HG02943 (cell line): ENCODE measurements around the gene COL23A1.
"Not testable (repeated sequence)": the region's sequence is repeated elsewhere in the genome, so short reads cannot be mapped to it uniquely, and the experiment has no call there.

Experiments used
- ATAC-seq: cut with Tn5 transposase; IDR thresholded peaks from one replicate; pipeline ENCODE4 v1.9.1; 2021; ENCODE audit warnings: mild to moderate bottlenecking, low read depth, moderate library complexity; ENCODE audit not compliant: unreplicated experiment

The COL23A1 gene

DNA sequence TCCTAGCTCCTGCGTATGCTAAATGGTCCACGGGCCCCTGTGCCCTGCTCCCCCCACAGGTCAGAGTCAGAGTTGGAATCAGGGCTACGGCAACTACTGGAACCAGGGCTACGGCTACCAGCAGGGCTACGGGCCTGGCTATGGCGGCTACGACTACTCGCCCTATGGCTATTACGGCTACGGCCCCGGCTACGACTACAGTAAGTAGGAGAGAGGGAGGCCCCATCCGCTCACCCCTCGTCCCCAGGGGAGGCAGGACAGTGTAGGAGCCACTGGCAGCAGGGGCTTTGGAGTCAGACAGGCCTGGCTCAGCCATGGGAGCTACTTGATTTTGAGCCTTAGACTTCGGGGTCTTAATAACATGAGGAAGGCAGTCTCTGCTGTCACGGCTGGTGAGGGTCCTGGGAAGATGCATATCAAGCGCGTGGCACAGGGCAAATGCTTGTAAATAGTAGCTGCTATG, 380.1 kb downstream of the COL23A1 start:
- ATAC-seq = no peak

GRCh38 chr5:178209334-178210072, 380.7 kb downstream of the COL23A1 start:
- ATAC-seq = no peak

DNA sequence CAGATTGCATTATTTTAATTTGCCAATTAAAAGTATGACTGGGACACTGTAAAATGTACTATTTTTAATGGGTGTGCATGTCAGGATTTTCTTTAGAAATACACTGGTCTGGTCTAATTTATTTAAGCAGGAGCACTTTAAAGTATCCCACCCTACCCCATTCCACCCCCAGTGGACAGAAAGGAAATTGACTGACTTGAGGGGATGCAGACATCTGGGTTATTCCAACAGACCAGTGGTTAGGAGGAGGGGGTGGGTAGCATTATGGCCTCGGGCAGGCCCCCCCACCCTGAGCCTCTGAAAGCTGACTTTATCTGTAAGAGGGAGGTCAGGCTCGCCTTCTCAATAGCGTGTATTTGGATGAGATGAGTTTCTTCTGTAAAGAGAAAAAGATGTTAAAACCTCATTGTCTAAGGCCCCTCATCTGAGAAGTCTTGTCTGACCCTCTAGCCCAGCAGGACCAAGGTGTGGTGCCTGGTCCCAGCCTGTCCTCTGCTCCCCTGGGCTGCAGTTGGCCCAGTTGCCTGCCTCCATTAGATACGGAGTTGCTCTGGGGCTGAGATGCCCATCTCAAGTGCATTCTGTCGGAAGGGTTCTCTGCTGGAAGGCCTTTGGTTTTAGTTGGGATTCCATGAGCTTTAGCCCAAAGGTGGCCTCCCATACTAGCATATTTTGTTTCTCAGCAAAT, 381.5 kb downstream of the COL23A1 start:
- no peak for ATAC-seq

DNA sequence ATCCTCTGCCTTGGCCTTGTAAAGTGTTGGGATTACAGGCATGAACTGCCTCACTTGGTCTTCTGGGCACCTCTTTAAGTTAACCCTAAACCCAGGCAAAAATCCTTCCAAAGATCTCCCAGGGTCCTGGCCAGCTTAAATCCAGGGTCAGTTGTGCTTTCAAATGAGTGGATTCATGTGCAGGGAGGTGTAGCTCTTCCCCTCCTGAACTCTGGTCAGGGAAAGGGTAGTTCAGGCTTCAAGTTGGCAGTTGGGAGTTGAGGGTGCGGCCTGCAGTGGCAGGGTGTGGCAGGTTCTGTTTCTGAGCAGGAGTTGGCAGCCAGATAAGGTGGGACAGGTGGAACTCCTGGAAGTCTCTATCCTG, 382.3 kb downstream of the COL23A1 start:
- no peak for ATAC-seq

DNA sequence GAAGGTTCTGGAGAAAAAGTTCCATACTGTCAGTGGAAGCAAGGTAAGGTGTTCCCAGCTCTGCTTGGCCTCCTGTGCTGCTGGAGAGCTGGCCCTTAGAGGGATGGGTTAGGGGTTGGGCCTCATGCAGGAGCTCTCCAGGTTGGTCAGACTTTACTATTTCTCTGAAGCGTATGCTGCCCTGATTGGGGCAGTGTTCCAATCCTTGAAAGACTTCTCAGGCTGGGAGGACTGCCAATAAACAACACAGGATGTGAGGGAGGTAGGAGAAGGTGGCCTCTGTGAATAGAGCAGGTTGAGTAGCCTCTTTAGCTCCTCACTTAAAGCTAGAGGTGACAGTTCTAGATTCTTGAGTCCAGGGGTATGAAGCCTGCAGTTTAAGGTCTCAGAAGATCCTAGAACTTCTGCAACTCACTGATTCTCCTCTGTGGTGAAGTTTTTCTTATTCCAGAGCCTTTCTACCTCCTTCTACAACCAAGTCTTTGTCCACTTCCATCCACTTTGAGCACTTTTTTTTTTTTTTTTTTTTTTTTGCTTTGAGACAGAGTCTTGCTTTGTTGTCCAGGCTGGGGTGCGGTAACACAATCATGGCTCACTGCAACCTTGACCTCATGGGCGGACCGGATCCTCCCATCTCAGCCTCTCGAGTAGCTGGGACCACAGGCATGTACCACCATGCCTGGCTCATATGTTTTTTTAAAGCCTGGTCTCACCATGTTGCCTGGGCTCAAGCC, 382.8 kb downstream of the COL23A1 start:
- no peak for ATAC-seq

- ATAC-seq = no peak
Measured at GRCh38 chr5:178206166-178207101, 383.8 kb downstream of the COL23A1 start.

- ATAC-seq = no peak
Measured at GRCh38 chr5:178205749-178206047, 384.5 kb downstream of the COL23A1 start.

GRCh38 chr5:178204935-178205748, 385.1 kb downstream of the COL23A1 start:
- peak; percentile 49 for ATAC-seq

DNA sequence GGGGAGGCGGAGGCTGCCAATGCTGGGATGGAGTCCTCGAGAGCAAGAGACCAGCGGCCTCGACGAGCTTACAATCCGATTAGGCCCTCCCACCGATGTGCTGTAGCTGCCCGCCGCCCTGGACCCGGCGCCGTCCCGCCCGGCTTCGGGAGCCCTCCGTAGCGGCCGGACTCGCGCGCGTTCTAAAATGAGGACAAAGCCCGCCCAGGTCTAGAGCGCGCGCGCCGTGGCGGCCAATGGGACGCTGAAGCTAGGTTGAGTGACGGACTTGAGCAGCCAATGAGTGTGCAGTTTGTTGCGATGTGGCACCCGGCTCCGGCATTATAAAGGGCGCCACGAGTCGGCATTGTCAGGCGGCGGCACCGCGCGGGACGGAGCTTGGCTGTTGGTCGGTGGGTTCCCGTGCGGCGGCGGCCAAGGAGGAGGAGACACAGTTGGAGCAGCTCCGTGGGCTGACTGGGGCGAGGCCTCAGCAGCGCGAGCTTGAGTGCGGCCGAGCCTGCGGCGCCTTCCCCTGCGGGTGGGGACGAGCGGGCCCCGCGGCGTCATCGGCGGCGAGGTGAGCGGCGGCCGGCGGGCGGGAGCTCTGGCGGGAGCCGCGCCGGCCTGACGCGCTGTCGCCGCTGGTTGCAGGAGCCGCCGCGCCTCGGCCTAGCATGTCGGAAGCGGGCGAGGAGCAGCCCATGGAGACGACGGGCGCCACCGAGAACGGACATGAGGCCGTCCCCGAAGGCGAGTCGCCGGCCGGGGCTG, 385.8 kb downstream of the COL23A1 start, which contains the start of gene HNRNPAB:
Gene HNRNPAB (plus strand): TSS at position 352 of the 753 bp plus-strand sequence. CDS start 305 bp downstream, at position 657.
- peak; percentile 86 for ATAC-seq

DNA sequence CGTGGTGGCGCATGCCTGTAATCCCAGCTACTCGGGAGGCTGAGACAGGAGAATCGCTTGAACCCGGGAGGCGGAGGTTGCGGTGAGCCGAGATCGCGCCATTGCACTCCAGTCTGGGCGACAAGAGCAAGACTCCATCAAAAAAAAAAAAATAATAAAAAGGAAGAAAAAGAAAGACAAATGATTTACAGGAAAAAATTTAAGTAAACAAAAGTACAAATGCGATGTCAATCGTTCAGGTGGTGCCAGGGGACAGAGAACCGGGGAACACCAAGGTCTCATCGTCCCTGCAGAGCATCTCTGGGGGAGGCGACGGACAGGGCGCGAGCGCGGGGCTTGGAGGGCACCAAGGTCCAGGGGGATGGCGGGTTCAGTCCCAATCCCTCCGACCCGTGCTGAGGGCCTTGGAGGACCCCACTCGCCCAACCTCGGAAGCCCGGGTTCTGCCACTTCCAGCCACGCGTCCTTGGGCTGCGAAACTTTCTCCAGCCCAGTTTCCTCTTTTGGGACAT, 386.5 kb downstream of the COL23A1 start:
- ATAC-seq = no peak

- no peak for ATAC-seq
Measured at GRCh38 chr5:178202541-178202940, 387.7 kb downstream of the COL23A1 start.

GRCh38 chr5:178201927-178202235, 388.3 kb downstream of the COL23A1 start:
- no peak for ATAC-seq

- no peak for ATAC-seq
Measured at GRCh38 chr5:178201221-178201926, 388.8 kb downstream of the COL23A1 start.

DNA sequence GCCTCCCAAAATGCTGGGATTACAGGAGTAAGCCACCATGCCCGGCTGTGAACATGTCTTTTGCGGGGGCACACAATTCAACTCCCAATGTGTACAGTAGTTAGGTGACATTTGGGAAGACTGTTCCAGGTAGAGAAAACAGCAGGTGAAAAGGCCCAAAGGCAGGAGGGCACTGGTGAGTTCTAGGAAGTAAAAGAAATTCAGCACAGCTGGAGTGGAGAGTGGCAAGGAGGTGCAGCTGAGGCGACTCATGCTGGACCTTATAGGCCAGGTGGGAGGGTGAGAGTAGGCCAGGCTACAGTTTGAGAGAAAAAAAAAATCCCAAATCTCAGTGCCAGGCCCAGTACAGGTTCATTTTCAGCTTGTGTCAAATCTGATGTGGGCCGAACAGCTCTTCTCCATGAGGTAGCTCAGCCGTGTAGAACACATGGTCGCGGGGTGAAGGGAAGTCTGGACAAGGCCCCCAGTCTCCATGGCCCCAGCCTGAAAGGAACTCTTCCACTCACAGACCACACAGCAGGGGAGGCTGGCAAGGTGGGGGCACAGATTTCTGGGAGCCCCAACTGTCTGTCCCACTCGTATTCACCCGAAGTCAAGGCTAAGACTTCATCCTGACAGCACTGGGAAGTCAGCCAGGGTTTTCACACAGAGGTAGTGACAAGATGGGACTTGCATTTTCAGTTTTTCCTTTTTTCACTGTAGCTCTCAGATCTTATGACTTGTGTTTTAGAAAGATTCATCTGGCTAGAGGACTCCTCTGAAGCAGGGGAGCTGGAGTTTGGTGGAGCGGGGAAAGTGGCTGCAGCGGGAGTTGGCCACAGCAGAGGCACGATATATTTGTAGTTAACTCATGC, 390.4 kb downstream of the COL23A1 start:
- ATAC-seq = no peak

DNA sequence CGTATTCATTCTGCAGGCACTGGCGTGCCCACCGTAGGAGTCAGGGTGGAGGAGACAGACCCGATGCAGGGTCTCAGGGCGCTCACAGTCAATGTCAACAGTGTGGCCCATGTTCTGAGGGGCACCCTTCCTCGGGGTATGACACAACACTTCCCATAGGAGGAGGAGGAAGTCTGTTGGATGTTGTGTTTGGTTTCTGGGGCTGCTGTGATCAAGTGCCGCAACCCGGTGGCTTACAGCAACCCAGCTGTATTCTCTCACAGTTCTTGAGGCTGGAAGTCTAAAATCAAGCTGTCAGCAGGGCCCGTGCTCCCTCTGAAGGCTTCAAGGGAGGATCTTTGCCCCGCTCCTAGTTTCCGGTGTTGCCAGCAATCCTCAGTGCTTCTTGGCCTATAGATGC, 391.5 kb downstream of the COL23A1 start:
- ATAC-seq = no peak

- not testable (repeated sequence) for ATAC-seq
Measured at GRCh38 chr5:178198151-178198550, 392.0 kb downstream of the COL23A1 start.

- ATAC-seq = no peak
Measured at GRCh38 chr5:178196986-178197385, 393.2 kb downstream of the COL23A1 start.
